ENCODE data around the gene SS18.

DNA sequence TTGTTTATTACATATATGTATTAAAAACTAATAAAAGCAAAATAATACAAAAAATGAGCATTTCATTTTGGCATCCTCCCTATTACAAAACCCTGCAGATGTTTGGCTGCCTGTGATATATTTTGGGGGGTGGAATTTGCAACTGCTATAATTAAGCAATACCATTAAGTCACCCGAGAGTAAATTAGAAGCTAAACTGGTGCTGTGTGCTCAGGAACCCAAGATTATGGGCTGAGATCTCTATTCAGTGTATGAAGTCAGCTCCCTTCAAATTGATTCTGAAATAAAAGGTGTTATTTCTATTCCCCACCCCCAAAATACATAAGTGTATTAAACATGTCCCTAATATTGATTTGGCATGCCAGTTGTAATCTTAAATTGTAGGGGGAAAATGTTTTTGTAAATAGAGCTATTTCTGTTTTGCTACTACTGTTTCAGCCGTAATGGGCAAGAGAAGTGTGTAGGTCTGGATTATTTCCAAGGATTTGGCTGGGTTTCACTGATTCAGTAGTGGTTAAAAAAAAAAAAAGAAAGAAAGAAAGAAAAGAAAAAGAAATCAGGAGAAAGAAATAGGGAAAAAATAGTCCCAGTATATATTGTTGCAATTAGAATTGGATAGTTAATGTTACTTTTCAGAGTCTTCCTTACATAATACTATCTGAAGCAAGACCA is 110.9 kb downstream of the SS18 start:
- no peak for TF ChIP-seq CTCF (IDR thresholded peaks at IDR 0.05)
- TF ChIP-seq POLR2A (IDR thresholded peaks at IDR 0.05): no peak

Data from lower leg skin (tissue), 3 donors.